Measurements from ENCODE around the gene PPP2R3A.
A peak's percentile ranks its signal among the peaks of the same experiment; 100 is the strongest.

The PPP2R3A gene

DNA sequence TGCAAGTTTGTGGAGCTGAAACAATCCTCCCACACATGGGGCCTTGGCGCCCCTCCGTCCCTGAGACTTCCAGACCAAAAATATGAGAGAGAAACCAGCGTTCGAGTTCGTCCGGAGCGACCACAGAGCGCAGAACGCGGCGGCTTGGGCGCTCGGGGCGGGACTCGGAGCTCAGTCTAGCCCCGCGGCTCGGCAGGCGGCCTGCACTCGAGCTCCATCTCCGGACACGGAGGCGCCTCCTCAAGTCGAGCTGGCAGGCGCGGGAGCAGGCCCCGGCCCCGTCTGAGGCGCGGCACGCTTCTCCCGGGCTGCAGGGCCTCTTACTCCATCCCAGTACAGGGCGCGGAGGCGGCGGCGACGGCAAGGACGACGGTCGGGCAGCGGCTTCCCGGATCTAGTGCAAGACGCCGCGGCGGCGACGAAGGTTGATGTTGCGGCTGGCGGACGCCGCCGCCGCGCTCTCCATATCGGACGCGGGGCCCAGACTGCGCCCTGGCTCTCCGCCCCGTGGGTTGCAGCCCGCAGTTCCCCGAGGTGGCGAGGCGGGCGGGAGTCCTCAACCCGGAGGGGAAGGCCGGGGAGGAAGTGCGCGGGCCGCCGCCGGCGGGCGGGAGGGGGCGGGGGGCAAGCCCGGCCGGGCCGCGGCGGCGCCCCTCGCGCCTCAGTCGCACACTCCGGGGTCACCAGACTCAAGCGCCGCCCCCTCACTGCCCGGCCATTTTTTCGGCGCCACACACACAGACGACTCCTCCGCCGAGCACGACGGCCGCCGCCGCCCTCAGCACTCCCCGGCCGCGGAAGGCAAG lies 229.9 kb downstream of the PPP2R3A start:
- Histone ChIP-seq H3K9ac (ENCODE audit: low read length in 2 of 2) (peak overlapping the region; percentile 86 to 91), H3K36me3 (ENCODE audit: control insufficient read depth in 2 of 2, insufficient read depth in 2 of 2, low read length in 2 of 2) (no peaks in the 10 kb centered on the region), H3K9me3 (ENCODE audit: control insufficient read depth in 2 of 2, low read length in 2 of 2) (no peaks in the 10 kb centered on the region), H3K4me1 (ENCODE audit: control insufficient read depth, insufficient read depth, low read length) (peaks cover 10% of the 10 kb centered on the region), H3K4me3 (ENCODE audit: low read length in 2 of 2) (peak overlapping the region; percentile 96 to 99), H3K27ac (ENCODE audit: low read length) (peak overlapping the region; percentile 95), H3K27me3 (ENCODE audit: control insufficient read depth in 1 of 2, insufficient read depth in 2 of 2, low read length in 2 of 2) (no peaks in the 10 kb centered on the region)

GRCh38 chr3:136196064-136196400 lies 230.5 kb downstream of the PPP2R3A start, which contains the start of gene MSL2:
TSS of gene MSL2 (minus strand) at chr3:136196335. CDS start at chr3:136195113, 1,222 bp downstream.
- Histone ChIP-seq H3K9me3 (ENCODE audit: control insufficient read depth in 2 of 2, low read length in 2 of 2) (no peaks in the 10 kb centered on the region), H3K27ac (ENCODE audit: low read length) (peak within 1 kb of the TSS; percentile 95), H3K36me3 (ENCODE audit: control insufficient read depth in 2 of 2, insufficient read depth in 2 of 2, low read length in 2 of 2) (no peaks in the 10 kb centered on the region), H3K9ac (ENCODE audit: low read length in 2 of 2) (peak within 1 kb of the TSS; percentile 86 to 91), H3K27me3 (ENCODE audit: control insufficient read depth in 1 of 2, insufficient read depth in 2 of 2, low read length in 2 of 2) (no peaks in the 10 kb centered on the region), H3K4me3 (ENCODE audit: low read length in 2 of 2) (peak within 1 kb of the TSS; percentile 96 to 99), H3K4me1 (ENCODE audit: control insufficient read depth, insufficient read depth, low read length) (peaks cover 10% of the 10 kb centered on the region)

GRCh38 chr3:136196401-136197158 lies 231.1 kb downstream of the PPP2R3A start:
- peak overlapping the region; percentile 86 to 91 for H3K9ac ChIP-seq (ENCODE audit: low read length in 2 of 2)
- peaks cover 10% of the 10 kb centered on the region for H3K4me1 ChIP-seq (ENCODE audit: control insufficient read depth, insufficient read depth, low read length)
- H3K27ac ChIP-seq (ENCODE audit: low read length), result peak overlapping the region; percentile 95
- H3K27me3 ChIP-seq (ENCODE audit: control insufficient read depth in 1 of 2, insufficient read depth in 2 of 2, low read length in 2 of 2), result no peaks in the 10 kb centered on the region
- H3K36me3 ChIP-seq (ENCODE audit: control insufficient read depth in 2 of 2, insufficient read depth in 2 of 2, low read length in 2 of 2), result no peaks in the 10 kb centered on the region
- H3K9me3 ChIP-seq (ENCODE audit: control insufficient read depth in 2 of 2, low read length in 2 of 2), result no peaks in the 10 kb centered on the region
- H3K4me3 ChIP-seq (ENCODE audit: low read length in 2 of 2), result peak overlapping the region; percentile 79 to 96

DNA sequence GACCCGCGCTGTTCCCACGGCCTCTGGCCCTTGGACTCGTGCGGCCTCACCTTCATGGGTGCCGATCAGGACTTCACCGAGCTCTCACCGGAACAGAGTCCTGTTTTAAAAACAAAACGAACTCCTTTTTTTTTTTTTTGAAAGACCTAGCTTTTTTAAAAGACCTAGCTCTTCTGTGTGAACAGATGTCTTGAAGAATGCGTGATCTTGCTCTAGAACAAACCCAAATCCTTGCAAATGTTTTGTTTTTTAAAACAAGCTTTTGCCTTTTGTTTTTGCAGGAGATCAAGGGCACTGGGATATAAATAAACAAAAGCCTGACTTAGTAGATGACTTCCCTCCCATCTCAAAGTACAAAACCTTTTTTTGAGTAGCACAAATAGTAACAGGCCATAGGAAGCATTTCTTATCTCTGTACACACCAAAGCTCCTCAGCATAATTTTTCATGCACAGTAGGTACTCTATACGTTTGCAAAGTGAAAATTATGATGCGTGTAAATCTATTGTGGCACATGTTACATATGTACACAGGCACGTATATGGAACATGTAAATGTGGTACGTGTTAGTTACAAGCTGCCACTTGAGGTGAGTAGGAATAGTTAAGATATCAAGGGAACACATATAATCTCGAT lies 231.7 kb downstream of the PPP2R3A start:
- Histone ChIP-seq H3K4me1 (ENCODE audit: control insufficient read depth, insufficient read depth, low read length) (peaks cover 10% of the 10 kb centered on the region), H3K27me3 (ENCODE audit: control insufficient read depth in 1 of 2, insufficient read depth in 2 of 2, low read length in 2 of 2) (no peaks in the 10 kb centered on the region), H3K9me3 (ENCODE audit: control insufficient read depth in 2 of 2, low read length in 2 of 2) (no peaks in the 10 kb centered on the region), H3K36me3 (ENCODE audit: control insufficient read depth in 2 of 2, insufficient read depth in 2 of 2, low read length in 2 of 2) (no peaks in the 10 kb centered on the region), H3K27ac (ENCODE audit: low read length) (peak overlapping the region; percentile 95), H3K4me3 (ENCODE audit: low read length in 2 of 2) (peak overlapping the region; percentile 79 to 96), H3K9ac (ENCODE audit: low read length in 2 of 2) (peak overlapping the region; percentile 86 to 91)
